ENCODE data around the gene TSPAN14.
"Not testable (repeated sequence)": the region's sequence is repeated elsewhere in the genome, so short reads cannot be mapped to it uniquely, and the experiment has no call there.

TSPAN14 gene, protein sequence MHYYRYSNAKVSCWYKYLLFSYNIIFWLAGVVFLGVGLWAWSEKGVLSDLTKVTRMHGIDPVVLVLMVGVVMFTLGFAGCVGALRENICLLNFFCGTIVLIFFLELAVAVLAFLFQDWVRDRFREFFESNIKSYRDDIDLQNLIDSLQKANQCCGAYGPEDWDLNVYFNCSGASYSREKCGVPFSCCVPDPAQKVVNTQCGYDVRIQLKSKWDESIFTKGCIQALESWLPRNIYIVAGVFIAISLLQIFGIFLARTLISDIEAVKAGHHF

DNA sequence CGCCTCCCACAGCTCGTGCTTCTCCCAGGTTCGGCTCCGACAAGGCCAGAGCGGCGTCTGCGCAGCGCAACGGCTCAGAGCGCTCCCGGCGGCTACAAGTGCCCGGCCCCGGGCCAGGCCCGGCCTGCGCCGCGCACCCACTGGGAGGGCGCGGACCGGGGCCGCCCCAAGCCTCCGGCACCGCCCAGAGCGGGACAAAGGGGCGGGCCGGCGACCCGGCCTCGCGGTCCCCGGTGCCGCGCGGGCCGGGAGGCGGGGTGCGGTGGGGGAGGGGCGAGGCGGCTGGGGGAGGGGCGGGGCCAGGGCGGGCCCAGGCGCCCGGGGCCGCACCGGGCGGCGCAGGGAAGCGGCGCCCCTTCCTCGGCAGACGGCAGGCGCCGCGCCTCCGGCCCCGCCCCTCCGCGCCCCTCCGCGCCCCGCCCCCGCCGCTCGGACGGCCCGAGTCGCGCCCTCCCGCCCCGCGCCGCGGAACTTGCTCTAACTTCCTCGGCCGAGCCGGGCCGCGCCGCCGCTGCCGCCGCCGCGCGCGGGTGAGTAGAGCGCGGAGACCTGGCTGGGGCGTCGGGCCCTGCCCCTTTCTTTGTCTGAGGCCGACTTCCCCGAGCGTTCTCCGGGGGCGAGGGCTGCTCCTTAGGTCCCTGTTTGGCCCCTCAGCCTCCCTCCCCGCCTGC lies at the start of gene TSPAN14:
Gene TSPAN14, plus strand, starts transcription at position 469 of the 671 bp plus-strand sequence. CDS start 34,924 bp downstream, outside the sequence.
- peak; percentile 71 for DNase-seq

DNA sequence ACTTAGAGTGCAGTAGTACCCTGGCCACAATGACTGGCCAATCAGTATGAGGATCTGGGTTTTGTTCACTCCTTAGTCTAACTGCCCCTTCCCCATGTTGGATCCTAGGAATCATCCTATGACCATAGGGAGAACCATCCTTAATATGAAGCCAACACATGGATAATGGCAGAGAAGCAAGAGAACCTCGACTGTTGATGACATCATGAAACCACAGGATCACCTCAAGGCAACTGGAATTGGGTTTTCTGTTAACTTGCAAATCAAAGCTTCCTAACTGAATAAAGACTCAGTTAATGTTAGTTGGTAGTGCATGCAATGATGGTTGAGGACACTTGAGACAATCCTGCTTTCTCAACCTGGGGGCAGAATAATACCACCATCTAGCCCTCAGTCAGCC lies 49.1 kb upstream of the TSPAN14 start:
- no peak for DNase-seq

DNA sequence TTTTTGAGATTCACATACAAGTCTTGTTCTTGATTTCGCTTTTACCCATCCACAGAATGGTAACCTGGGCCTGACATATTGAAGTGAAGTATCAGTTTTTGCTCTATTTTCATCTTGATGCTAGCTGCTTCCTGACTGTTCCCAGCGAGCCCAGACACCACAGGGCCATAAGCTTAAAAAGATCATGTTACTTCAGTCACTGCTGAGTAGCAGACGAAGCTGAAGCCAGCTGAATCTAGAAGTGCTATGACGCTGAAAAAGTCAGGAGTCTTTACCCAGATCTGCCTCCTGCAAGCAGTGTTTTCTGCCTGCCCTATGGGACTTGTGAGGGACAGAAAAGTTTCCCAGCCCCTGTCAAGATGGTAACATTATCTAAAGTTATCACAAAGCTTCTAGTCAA lies 48.5 kb upstream of the TSPAN14 start:
- DNase-seq = no peak

DNA sequence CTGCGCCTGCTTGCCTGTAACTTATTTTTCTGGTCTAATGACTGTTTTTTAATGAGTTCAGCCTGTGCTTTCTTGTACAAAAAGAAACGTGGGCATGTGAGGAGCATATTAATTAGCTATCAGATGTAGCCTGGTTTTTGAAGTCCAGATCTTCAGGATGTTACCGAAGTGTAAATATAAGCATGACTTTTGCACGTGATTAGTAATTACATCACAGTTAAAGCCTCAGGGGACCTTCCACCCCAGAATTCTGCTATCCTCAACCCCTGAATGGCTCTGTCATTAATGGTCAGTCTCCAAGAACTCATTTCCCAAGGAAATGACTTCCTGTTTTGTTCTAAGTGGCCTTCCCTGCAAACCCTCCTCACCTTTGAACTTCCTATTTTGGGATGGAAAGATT lies 47.9 kb upstream of the TSPAN14 start:
- DNase-seq = no peak

DNA sequence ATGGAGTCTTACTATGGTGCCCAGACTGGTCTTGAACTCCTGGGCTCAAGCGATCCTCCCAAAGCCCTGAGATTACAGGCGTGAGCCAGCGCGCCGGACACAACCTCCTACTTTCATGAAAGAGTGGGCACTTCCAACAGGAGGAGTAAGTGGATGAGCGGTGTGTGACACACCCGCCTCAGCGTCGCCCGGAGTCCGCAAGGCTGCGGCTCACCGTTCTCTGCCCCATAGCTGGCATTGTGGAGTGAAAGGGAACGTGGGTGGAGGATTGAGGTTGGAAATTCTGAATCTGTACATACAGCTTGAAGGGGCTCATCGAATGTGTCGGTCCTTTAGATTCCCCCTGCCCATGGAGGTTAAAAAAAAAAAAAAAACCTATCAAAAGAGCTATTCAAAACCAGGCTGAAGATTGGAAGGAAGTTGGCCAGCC lies 46.3 kb upstream of the TSPAN14 start:
- no peak for DNase-seq

DNA sequence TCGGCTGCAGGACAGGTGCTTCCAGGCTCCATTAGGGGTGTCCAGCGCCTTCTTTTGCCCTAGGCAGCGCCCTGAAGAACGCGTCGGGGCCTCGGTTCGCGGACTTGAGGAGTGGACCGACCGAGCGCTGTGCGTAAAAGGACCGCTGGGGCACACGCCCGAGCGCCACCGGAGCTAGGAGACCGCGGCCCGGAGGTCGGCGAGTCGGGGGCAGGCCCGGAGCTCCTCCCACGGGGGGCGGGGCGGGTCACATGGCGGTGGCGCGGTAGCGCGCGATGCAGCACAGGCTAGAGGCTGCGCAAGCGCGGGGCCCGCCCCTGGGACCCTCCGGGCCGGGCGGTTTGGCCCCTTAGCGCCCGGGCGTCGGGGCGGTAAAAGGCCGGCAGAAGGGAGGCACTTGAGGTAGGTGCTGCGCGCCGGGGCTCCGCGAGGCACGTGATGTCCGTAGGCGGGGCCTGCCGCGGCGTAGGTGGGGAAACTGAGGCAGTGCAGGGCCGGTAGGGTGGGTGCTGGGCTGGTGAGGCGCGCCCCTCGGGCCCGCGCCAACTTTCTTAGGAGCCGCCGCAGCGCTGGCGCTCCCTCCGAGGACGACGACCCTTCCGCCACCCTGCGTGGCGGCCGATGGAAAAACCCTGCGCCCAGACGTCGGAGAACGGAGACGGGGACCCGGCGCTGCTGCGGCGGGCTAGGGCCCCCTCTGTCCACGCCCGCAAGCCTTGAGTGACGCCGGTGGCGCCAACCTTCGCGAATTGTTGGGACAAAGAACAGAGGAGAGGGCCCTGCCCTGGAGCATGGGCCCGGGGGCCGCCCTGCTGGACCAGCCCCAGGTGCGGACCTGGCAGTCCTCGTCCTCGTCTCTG lies 45.6 kb upstream of the TSPAN14 start, which contains the start of gene PRXL2A:
Gene PRXL2A, plus strand, starts transcription at position 310 of the 860 bp plus-strand sequence. CDS start 11,917 bp downstream, outside the sequence.
- peak; percentile 43 for DNase-seq

DNA sequence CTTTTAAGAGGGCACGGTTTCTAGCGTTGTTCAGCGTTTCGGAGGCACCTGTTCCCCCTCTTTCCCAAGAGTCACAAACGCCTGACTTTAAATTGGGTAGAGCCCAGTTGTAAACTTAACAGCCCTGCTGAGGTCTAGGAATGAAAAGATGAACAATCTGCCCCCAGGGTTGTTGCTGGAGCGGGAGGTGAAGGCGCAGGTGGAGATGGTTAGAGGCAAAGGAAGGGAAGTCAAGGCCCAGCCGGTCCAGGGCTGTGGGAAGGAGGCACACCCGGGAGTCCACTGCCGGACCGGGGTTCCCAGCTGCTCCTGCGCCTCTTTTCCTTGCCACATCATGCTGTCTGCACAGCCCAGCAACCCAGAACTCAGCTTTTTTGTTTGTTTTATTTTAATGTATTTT lies 45.0 kb upstream of the TSPAN14 start:
- no peak for DNase-seq

DNA sequence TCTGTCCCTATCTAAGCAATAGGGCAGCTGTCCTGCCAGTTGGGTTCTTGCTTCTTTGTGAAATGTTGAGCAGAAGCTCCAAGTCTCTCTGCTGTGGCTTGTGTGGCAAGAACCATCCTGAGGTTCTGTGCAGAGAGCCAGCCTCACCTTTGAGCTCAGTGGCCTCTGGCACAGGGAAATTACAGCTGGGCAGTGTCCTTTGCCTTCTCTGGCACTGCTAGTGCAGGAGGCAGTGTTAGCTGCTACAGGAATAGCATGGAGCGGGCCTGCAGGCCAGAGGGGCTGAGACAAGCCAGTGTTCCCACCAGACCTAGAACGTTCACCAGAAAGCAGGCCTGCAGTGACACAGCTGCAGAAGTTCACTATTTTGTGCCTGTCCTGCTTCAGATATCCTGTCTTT lies 44.0 kb upstream of the TSPAN14 start:
- no peak for DNase-seq

DNA sequence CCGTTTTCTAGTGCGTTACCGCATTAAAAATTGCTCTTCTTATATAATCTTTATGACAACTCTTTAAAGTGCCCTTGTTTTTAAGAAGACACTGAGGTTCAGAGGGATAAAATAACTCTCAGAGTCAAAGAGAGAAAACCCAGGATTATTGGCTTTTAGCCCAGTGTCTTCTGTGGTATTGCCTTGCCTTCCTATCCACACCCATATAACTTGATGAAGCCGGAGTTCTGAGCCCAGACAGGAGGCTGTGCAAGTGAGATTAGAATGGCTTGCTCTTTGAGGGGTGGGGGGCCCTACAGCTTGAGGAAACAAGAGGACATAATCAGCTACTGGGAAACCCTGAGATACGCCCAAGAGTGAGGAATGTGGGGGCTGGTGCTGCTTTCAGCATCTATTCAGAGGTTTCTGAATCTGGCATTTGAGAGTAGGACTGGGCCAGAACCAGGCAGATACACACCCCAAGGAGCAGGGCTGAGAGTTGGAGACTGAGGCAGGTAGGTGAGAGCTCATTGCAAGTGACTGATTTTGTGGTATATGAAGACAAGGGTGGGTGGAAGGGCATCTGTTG lies 43.4 kb upstream of the TSPAN14 start:
- DNase-seq = no peak

DNA sequence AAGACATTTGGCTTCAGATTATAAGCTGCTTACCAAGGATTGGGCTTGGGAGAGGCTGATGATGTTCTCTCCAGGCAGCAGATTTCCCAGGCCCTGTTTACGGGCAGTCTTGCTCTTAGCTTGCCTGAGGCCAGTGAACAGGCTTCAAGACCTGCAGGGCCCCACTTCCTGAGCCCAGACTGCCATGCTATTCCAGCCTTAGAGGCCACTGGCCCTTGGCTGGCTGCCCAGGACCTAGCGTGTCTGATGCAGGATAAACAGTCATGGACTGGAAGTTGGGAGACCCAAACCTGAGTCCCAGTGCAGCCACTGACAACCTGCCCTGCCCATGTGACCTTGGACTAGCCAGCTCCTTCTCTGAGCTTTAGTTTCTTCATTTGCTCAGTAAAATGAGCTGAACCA lies 42.8 kb upstream of the TSPAN14 start:
- no peak for DNase-seq

DNA sequence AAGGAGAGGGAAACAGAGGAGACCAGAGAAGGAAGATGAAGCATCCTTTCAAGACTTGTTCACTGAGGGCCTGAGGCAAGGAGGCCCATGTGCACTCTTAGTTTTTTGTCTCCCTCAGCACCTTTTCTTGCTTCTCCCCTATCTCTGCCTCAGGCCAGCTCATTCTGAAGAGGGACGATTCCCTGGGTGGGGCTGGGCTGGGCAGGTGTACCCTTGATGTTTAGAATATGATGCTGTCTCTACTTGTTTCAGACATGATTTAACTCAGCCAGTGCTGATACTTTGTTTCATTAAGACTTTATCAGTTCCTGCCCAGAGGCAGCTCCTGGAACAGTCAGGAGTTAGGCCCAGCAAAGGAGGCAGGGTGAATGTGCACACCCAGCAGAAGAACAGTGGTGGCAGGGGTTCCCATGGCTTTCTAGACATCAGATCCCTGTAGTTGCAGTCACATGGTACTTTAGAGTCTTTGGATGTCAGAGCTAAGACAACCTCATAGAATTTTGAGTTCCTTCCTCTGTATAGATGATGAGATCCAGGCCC lies 42.4 kb upstream of the TSPAN14 start:
- DNase-seq = no peak

DNA sequence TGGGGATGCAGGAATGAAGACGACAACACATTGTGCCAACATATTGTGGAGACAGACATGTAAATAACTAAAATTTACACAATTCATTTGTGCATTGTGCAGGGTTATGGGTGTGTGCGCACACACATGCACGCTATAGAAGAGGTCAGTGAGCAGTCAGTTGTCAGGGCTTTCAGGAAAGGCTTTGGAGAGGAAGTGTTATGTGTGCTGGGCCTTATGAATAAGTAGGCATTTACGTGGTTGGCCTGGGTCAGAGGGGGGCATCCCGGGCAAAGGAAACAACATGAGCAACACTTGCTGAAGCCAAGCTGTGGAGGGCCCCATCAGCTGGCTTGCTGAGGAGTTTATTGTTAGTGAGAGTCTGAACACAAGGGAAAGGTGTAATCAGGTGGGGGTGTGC lies 41.6 kb upstream of the TSPAN14 start:
- DNase-seq = no peak

DNA sequence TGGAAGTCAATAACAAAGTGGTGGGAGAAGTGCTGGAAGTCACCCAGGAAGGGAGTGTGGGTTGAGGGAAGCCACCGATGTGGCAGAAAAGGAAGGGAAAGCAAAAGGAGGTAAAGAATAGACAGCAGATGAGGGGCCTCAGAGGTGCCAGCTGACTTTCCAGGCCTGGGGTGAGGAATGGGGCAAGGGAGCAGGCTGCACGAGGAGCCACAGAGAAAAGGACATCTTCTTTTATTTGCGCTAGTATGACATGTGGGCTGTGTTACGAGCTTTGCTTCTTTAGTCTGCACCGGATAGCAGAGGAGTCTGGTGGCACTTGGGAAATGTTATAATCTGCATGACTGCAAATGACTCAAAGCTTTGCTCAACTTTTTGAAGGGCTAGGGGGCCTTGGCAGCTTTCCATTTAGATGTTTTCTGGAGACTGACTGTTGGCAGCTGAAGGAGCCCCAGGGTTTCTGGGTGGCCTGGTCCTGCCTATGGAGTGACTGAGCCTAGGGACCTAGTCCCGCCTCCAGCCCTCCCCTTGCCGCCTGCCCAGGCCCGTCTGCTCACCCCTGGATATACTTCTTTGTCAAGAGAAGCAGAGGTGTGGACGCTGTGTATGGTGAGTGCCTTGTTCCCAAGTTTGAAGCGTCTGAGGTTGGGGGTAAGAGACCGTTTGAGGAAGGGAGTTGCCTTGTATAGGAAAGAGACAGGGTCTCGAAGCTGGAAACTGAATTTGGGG lies 40.7 kb upstream of the TSPAN14 start:
- DNase-seq = peak; percentile 81

DNA sequence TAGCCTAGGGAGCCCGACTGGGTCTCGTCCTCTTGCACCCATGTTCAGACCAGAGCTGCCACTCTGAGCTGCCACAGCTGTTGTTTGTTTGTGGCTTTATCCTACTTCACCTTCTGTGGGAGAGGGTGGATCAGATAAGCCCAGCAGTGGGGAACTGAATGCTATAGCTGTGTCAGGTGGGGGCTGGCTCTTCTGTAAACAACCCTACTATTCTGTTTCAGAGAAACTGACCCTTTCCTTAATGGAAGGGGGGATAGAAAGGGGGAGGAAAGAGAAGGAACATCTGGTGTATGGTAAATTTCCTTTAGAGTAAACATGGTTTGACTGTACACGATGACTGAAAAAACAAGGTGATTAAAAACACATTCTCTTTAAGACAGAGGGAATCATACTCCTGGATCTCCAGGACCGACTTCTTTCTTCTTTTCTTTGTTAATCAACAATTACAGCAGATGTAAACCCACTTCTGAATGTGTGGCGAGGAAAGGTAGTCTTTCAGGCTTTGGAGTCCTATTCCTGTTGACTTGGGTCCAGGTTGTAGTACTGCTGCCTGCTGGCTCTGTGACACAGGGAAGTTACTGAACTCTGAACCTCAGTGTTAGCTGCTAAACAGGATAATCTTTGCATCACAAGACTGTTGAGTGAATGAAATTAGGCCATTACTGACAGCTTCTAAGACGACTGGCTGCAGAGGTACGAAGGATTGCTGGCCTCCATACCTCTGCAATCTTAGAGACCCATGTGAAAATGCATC lies 39.8 kb upstream of the TSPAN14 start:
- no peak for DNase-seq

DNA sequence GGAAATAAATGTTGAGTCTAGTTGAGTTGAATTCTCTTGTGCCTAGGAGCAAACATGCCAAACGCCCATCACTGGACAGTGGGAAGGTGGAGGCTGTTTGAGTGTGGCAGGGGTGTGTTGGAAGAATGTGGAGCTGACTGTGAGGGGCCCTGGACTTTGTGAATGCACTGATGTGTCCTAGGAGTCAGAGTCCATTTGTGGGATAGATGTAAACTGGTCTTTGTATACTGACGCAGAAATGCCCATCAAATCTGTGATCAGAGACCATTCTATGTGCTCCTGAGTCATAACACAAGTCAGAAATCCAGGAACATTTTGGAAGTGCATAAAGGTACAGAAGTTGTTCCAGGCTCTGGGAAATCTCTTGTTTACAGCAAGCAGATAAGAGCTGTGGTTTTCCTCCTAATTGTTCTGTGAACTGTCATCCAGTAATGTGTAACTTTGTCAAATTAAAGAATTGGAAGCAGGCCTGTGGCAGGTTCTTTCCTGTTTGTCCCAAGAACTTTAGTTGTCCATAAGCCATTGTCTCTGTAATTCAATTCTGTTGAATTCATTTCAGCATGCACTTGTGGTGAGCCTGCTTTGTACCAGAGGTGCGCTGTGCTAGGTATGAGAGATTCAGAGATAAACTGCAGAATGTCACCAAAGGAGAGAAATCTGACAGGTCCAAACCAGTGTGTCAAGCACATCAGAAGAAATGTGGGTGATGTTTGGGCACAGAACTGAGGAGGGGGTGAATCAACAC lies 38.2 kb upstream of the TSPAN14 start:
- no peak for DNase-seq

DNA sequence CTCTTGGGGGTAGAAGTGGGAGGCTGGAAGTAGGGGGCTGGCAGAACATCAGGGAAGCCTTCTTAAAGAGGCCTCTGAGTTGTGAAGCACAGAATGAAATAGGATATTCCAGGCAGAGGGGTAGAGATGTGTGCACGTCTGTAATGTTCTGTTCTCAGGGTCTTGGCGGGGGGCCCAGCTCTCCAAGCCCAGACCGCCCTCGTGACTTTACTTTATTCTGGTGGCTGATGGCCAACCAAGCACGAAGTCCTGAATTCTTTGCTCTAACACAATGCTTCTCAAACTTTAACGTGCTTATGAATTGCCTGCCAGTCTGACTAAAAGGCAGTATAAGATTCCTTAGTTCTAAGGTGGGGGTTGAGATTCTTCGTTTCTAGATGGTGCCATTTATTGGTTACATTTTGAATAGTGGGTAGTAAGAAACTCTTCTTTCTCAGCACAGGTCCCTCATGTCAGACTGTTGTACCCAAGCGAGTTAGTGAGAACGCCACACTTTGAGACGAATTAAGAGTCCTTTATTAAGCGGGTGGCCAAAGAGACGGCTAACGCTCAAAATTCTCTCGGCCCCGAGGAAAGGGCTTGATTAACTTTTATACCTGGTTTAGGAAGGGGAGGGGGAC lies 37.5 kb upstream of the TSPAN14 start:
- no peak for DNase-seq

DNA sequence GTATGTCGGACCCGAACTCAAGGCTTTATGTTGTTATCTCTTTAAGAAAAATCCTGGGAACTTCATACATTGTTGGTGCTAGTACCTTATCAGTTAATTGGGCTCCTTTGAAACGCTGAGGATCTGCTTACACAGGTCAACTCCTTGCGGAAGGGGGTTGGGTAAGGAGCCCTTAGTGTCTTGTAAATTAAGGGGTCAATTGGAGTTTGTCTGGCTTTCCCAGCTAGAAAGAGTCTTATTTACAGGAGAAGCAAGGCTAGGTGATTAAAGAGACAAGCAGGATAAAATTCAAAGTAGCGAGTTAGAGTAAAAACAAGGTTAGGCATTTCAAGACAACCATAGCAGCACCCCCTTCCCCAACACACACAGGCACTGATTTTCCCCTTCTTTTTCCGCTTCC lies 36.9 kb upstream of the TSPAN14 start:
- DNase-seq = not testable (repeated sequence)

DNA sequence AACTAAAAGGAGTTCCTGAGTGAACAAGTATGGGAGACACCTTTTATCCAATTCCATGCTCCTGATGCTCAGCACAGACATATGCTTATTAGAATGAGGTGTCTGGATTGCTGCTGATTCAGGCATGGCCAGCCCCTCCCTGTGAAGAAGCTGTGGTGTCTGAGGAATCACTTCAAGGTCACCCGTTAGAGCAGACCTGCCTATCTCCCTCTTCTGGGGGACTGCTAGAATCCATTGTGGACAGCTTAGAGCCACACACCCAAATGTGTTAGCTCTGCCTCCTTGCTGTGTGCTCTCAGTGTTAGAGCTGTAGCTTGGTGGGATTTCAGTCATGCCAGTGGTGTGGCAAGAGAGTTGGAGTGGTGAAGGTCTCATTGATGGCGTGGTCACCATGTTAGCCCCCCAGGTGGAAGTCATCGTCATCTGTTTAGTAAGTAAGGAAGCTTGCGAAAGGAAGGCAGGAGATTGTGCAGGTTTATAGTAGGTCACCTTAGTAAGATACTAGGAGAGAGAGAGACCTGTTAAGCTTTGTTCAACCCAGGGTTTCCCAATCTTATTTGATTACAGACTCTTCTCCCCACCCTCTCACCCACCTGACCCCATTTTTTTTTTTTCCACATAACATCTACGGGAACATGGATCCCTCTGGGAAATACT lies 32.9 kb upstream of the TSPAN14 start:
- no peak for DNase-seq

DNA sequence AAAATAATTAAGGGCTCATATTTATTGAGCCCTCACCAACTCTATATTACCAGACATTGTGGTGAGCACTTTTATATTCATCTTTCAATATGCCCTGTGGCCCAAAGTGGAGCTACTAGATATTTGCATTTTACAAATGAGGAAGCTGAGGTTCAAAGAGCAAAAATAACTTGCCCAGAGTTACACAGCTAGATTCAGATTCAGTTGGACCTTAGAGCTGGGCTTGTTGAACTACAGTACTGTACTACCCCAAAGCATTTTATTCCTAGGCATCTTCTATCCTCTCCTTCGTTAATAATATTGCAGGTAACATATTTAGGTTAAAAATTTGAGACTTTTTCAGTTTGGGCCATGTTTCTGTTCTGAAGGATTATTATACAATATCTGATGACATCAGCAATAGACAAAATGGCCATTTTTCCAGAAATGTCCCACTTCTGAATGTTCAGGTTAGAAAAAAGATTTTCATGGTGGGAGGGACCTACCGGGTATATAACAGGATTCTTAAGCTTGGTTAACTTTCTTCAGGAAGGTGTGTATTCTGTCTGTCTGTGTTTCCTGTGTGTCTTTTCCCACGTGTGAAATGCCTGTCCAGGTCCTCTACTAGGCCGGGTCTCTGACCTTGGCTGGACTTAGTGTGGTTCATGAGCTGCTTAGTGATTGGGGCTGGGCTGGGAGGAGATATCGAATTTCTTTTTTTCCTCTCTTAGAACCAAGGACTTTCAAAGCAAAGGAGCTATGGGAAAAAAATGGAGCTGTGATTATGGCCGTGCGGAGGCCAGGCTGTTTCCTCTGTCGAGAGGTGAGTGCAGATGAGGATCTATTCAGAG lies 32.2 kb upstream of the TSPAN14 start:
- DNase-seq = no peak

Measured in T1000 (cell line).